C1 segment of cervical spinal cord (tissue), 14 donors: Measurements from ENCODE around the gene CLBA1.
A peak's percentile ranks its signal among the peaks of the same experiment; 100 is the strongest.

Experiments
- DNase-seq, 14 donors: peaks; one replicate each; lab custom pipeline; 2025; lab: John Stamatoyannopoulos, UW

CLBA1 gene

DNA sequence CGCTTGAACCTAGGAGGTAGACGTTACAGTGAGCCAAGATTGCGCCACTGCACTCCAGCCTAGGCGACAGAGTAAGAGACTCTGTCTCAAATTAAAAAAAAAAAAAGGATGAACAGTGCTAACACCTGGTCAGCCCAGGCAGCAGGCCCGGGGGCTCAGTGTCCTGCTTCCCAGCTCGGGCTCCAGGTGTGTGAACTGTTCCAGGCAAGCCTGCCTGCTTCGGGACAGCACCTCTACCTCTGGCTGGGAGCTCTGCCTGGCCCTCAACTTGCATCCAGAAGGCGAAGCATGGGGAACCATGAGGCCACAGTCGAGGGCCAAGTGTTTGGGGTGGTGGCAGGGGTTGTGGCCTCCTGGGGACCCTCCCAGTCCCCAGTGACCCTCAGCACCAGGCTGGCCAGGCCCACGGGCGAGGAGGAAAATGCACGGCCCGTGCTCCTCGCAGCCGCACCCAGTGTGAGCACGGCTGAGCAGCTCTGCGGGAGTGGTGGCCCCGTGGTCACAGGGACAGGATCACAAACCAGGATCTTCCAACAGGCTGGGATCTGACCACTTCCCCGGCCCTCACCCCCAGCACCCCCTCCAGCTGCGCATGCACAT, 19.8 kb downstream of the CLBA1 start:
- DNase-seq: no peak

GRCh38 chr14:105005929-105006830, 20.6 kb downstream of the CLBA1 start:
- DNase-seq: no peak

DNA sequence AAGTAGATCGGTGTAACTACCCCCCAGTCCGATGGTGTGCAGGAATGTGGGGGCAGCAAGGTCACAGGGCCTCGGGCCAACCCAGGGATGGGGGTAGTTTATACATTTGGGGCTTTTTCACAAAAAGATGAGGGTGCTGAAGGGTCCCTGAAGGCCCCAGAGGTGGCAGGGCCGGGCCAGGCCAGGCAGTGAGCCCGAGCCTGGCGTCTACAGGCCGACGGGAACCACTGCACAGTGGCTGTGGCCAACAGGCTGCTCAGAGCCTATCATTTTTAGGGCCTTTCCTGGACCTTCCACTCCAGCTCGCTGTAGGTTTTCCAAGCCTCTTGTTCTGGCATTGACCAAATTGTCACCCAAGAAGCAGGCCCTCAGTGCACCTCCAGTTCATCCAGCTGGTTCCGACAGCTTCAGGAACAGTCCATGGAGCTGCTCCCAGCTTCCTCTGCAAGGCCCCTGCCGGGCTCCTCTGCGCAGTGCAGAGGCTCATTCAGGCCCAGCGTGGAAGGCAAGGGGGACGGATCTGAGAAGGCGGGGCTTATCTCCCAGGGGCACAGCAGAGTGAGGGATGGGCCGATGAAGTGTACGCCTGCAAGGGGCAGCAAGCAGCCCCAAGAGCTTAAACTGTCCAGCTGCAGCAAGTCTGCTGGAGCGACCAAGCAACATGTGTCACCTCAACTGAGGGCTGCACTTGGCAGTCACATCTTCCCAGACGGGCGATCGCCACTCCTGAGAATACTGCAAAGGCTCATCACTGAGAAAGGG, 21.4 kb downstream of the CLBA1 start:
- no peak for DNase-seq

GRCh38 chr14:105007593-105008264, 22.1 kb downstream of the CLBA1 start:
- no peak for DNase-seq

DNA sequence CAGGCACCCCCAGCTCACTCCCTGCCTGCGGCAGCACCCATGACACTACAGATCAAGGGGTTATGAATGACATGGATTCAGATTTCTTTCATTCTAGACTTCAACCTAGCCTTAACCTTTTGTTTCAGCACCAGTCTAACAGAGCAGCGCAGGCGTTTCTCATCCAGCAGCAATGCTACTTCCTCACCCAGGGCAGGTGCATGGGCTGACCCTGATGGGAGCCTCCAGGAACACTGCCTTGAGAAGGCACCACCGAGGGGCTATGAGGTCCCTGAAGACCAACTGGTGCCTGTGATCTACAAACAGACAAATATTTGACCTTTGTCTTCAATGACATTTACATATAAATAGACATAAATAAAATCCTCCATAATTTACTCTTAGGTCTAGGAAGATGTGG, 24.5 kb downstream of the CLBA1 start:
- DNase-seq: no peak

DNA sequence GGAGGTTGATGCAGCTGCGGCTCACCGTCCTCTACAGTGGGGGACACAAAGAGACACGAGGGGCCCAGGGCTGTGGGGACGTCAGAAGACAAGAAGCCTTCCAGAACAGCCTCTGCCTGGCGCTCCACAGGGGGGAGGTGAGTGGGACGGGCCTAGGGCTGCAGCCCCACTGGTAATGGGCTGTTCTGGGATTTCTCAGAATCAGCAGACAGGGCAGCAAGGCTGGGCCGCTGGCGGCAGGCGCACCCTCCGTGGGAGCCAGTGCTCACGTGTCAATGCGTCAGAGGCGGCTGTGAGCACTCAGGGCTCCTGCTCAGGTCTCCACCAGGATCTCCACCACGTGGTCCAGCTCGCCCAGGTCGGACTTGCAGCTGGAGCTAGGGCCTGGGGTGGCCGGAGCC, 25.3 kb downstream of the CLBA1 start:
- no peak for DNase-seq

DNA sequence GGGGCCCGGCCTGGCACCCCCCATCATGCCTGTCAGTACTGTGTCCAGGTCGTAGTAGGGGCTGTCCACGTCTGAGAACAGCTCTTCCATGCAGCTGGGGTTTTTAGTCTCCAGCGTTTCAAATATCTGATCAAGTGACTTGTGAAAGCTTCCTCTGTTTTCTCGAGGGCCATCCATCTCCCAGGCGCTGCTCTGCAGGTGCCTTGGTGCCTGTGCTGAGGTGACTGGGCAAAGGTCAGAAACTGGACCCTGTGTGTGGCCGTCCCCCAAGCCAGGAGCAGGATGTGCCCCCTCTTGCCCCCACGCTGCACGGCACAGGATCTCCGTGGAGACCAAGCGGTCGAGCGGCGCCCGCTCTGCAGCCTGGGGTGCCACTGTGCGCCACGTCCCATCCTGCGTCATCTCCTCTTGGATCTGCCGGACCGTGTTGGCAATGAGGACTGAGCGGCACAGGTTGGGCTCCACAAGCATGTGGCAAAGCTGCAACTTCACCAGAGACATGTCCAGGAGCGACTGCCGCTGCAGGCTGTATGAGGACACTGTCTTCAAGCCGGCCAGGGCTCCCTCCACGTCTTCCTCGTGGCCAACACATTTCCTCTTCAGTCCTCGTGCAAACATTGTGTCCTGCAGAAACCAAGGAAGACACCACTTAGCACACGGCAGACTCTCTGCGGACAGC, 25.9 kb downstream of the CLBA1 start:
- DNase-seq: peak in 1 of 14 donors; percentile 76

DNA sequence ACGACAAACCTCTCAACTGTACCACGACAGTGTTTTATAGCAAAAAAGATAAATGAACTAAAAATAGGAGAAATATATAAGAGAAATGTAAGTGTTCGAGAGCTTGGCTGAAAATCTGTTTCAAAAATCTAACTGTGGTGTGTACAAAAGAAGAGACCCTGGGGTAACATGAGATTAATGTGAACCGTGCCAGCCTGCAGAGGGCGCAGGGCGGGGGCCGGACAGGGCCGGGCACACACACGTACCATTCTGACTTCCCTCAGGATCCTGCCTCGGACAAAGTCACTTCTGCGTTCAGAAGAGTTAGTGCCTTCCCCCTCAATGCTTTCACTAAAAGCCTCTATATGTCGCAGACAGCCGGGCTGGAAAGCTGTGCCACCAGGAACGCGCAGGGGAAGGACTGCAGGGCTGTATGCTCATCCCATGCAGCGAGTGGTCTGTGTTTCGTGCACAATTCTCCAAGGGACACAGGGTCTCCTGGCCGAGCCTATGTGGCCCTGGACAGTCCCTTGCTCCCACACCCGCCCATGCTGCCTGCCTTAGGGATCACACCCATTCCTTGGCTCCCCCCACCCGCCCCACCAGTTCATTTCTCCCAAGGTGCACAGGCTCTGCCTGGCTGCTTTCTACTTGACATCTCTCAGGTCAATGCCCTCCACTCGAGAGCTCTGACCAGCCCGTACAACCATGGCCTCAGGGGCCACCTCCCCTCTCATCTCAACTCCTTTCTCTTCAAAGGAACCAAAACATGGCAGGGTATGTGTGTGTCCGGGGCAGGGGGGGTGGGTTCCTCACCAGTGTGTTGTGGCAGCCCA, 26.8 kb downstream of the CLBA1 start:
- peak in 1 of 14 donors; percentile 39 for DNase-seq

DNA sequence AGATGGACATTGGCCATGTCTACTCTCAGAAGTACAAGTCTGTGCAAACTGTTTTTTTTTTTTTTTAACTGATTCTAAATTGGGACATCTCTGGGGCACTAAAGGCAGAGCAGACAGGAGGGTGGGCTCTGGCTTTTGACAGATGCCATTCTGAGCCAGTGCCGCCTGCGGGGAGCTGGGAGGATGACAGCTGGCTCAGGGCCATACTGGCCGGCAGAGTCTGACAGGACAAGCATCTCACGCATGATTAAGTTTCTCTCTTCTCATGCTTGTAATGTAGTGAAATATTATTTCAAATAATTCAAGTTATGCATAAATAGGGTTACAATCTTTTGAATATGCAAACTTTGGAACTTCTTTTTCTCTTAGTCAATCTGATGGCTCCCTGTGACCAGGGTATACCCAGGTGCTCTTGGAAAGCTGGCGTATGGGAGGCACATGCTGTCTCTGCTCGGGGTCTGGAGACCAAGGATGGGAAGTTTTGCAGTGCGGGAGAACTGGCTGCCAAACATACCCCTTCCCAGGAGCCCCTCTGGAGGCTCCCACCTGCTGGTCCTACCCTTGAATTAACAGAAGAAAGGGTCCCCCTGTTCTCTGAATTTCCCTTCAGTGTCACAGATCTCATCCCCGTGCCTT, 27.7 kb downstream of the CLBA1 start:
- DNase-seq: peak in 5 of 14 donors; percentile 4 to 47 (median 27)

DNA sequence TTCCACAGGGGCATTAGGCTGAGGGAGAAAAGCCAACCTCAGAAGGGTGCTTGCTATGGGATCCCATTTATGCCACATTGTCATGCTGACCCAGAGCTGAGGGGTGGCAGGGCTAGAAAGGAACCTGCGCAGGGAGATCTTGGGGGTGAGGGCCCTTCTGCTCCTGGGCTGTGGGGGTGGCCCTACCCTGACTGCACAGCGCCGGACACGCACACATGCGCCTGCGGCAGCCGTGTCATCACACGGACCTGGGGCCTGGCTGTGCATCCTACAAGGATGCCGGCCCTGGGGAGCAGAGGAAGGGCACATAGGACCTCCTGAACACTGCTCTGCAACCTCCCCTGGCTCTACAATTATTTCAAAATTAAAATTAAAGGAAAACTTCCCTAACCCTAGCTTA, 28.4 kb downstream of the CLBA1 start:
- DNase-seq: no peak

- DNase-seq: no peak
These were observed 29.0 kb downstream of the CLBA1 start for GRCh38 chr14:105014631-105015030.

DNA sequence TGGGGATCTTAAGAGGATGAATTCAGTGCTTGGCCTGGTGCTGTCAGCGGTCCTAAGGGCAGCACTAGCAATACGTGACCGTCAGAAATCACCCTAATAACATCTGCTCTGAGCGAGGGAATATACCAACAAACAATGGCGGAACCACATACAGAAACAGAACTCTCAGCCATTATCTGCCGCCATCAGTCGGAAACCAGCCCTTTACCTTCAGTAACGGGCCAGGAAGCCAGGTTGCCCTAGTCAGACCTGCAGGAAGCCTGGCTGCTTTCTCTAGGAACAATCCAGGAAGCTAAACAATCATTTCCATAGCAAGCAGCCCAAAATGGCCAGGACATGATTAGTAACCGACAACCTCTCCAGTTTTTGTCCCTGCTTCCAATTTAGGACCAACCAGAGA, 29.7 kb downstream of the CLBA1 start:
- DNase-seq: no peak

- no peak for DNase-seq
These were observed 30.3 kb downstream of the CLBA1 start for GRCh38 chr14:105015905-105016304.

DNA sequence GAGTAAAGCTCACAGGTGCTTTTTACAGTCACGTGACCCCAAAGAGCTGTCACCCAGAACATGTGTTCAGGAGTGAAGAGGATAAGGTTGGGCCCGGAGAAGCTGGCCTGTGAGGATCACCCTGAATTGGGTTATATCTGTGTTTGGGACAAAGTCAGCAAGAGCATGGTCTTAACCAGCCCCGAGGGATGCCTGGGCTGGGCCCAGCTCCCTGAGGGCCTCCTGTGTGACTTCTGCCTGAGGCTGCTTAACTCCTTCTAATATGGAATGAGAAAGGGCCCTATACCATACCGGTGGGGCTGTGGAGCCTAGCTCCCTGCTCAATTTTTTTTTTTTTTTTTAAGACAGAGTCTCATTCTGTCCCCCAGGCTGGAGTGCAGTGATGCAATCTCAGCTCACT, 32.8 kb downstream of the CLBA1 start:
- DNase-seq: no peak

DNA sequence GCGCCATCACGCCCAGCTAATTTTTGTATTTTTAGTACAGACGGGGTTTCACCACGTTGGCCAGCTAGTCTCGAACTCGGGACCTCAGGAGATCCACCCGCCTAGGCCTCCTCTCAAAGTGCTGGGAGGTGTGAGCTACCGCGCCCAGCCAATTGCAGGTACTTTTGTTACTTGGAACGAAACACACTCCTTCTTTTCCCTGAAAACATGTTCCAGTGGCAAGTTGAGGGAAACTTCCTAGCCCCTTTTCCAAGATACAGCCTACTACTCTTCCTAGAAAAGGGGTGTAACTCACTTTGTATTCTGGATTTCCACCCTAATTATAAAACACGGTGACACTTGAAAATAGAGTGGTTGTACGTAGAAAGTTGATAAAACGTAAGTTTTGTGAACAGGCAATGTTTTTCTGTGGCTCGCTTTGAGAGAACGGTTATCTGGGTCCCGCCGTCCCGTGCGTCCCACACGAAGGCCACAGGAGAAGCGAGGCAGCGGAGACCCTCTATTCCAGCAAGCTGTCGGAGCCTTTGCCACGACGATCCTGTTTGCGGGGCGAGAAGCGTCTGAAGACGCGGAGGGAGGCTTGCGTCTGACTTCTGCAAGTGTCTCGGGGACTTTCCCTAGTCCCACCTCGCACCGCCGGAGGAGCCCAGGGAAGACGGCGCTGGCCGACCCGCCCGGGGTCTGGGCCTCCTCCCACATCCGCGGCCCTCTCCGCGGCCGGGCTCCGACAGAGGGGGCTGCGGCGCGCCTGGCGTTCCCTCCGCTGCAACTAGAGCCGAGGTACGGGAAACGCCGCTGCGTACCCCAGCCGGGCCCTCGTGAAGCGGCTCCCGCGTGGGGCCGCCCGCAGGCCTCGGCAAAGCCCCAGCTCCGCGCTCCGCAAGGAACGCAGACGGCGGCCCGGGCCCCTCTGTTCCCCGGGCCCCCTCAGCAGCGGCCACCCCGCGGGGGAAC, 34.5 kb downstream of the CLBA1 start:
- DNase-seq: peak in 1 of 14 donors; percentile 8

DNA sequence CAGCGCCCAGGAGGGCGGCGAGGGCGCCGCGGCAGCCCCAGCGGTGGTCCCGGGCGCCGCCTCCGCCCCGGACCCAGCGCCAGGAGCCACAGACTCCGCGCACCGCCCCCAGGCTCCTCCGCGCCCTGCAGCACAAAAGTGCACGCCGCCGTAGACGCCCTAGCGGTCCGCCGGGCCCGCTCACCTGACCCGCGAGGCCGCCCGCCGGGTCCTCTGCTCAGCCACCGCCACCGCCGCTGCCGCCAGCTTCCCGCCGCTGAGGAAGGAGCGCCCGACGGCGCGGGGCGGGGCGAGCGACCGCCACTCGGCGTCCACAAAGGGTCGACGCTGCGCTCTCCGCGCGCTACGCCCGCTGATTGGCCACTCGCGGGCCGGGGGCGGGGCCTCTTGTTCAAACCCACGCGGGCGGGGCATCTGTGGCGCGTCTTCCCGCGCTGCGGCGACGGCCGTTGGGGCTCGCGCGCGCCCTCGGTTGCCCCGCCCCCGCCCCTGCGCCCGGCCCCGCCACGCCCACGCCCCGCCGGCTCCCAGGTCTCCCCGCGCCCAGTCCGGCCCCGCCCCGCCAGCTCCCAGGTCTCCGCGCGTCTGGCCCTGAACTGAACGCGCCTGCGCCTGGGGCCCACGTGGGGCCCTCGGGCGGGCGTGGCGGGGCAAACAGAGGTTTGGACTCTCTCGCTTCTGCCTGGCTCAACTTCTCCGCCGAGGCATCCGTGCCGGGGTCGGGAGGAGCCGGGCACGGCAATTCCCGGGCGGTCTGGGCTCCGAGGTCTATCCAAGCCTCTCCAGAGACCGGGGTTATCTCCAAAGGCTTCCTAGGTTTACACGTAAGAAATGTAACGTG, 35.4 kb downstream of the CLBA1 start, which contains the start of gene CDCA4:
Gene CDCA4, minus strand, starts transcription at position 269 of the 841 bp plus-strand sequence. CDS start 9,154 bp downstream, outside the sequence.
- DNase-seq: peak; percentile 75 to 98 (median 92)

DNA sequence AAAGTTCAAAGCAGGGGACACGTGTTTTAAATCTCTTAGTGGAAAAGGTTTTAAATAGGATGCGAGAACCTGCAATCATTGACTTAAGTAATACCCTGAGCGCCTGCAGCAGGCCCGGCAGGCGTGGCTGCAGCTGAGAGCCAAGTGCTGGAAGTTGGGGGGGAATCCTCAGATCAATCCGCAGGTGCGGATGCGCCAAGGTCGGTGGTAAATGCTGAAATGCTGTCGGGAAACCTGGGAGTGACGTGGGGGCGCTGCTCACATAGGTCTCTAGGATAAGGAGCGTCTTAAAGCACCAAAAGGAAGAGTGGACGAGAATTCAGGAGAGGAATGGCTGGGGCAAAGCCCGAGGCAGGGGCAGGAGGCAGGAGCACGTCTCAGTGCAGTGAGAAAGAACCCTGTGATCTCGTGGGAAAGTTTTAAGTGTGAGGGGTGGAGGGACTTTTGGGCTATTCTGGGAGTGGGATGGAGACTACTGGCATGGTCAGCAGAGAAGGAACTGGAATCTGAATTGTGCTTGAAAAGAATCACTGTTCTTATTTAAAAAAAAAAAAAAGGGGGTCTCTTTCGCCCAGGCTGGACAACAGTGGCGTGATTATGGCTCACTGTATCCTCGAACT, 36.2 kb downstream of the CLBA1 start:
- DNase-seq: peak in 2 of 14 donors; percentile 51 to 55
